GM10266 (cell line): ENCODE results near the gene GAGE12F.
"Not testable (repeated sequence)": the region's sequence is repeated elsewhere in the genome, so short reads cannot be mapped to it uniquely, and the experiment has no call there.

Experiments used
- DNase-seq: peaks from one replicate; pipeline ENCODE4 v3.0.0; 2012; ENCODE audit errors: extremely low spot score
- TF ChIP-seq, protein P1 (sequence below): IDR thresholded peaks from 2 replicates; pipeline ENCODE4 v1.5.1; 2012; ENCODE audit warnings: mild to moderate bottlenecking, low read depth; ENCODE audit not compliant: control insufficient read depth, insufficient read depth; ENCODE audit errors: missing control alignments

Gene GAGE12F, protein sequence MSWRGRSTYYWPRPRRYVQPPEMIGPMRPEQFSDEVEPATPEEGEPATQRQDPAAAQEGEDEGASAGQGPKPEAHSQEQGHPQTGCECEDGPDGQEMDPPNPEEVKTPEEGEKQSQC

DNA sequence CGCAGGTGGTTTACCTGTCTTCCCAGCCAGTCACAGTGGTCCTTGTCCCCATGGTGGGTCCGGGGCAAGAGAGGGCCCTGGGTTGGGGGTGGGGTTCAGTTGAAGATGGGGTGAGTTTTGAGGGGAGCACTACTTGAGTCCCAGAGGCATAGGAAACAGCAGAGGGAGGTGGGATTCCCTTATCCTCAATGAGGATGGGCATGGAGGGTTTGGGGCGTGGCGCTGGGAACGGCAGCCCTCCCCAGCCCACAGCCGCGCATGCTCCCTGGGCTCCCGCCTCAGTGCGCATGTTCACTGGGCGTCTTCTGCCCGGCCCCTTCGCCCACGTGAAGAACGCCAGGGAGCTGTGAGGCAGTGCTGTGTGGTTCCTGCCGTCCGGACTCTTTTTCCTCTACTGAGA is at the start of gene GAGE12F:
Gene GAGE12F (plus strand): TSS at position 301 of the 400 bp plus-strand sequence. CDS start 1,155 bp downstream, outside the sequence.
- not testable (repeated sequence) for DNase-seq

DNA sequence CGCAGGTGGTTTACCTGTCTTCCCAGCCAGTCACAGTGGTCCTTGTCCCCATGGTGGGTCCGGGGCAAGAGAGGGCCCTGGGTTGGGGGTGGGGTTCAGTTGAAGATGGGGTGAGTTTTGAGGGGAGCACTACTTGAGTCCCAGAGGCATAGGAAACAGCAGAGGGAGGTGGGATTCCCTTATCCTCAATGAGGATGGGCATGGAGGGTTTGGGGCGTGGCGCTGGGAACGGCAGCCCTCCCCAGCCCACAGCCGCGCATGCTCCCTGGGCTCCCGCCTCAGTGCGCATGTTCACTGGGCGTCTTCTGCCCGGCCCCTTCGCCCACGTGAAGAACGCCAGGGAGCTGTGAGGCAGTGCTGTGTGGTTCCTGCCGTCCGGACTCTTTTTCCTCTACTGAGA is 28.8 kb upstream of the GAGE12F start, which contains the start of gene GAGE12C:
Gene GAGE12C (plus strand): TSS at position 301 of the 400 bp plus-strand sequence. CDS start 1,155 bp downstream, outside the sequence.
- not testable (repeated sequence) for DNase-seq

DNA sequence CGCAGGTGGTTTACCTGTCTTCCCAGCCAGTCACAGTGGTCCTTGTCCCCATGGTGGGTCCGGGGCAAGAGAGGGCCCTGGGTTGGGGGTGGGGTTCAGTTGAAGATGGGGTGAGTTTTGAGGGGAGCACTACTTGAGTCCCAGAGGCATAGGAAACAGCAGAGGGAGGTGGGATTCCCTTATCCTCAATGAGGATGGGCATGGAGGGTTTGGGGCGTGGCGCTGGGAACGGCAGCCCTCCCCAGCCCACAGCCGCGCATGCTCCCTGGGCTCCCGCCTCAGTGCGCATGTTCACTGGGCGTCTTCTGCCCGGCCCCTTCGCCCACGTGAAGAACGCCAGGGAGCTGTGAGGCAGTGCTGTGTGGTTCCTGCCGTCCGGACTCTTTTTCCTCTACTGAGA is 19.2 kb upstream of the GAGE12F start, which contains the start of gene GAGE12D:
Gene GAGE12D (plus strand): TSS at position 301 of the 400 bp plus-strand sequence. CDS start 1,155 bp downstream, outside the sequence.
- DNase-seq = not testable (repeated sequence)

DNA sequence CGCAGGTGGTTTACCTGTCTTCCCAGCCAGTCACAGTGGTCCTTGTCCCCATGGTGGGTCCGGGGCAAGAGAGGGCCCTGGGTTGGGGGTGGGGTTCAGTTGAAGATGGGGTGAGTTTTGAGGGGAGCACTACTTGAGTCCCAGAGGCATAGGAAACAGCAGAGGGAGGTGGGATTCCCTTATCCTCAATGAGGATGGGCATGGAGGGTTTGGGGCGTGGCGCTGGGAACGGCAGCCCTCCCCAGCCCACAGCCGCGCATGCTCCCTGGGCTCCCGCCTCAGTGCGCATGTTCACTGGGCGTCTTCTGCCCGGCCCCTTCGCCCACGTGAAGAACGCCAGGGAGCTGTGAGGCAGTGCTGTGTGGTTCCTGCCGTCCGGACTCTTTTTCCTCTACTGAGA is 9.7 kb upstream of the GAGE12F start, which contains the start of gene GAGE12E:
Gene GAGE12E (plus strand): TSS at position 301 of the 400 bp plus-strand sequence. CDS start 1,155 bp downstream, outside the sequence.
- not testable (repeated sequence) for DNase-seq

DNA sequence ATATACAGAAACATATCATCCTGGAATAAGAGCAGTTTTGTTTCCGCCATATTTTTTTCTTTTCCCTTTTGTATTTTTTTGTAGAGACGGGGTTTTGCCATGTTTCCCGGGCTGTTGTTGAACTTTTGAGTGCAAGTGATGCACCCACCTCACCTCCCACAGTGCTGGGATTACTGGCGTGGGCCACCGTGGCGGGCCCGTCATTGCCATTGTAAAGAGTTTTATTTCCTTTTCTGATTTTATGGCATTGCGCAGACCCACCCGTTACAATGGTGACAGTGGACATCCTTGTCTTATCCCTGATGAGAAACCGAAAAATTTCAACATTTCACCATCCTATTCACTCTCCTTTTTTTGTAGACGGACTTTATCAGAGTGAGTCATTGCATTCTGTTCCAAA is 8.1 kb downstream of the GAGE12F start:
- DNase-seq = not testable (repeated sequence)

DNA sequence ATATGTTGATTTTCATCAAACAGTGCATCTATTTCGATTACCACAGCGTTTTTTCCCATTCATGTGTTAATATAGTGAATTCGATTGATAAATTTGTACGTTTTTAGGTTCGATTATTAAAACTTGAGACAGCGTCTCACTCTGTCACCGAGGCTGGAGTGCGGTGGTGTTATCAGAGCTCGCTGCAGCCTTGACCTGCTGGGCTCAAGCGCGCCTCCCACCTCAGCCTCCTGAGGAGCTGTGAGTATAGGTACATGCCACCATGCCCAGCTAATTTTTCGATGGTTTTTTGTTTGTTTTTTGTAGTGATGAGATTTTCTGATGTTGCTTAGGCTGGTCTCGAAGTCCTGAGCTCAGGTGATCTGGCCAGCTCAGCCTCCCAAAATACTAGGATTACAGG is 8.5 kb downstream of the GAGE12F start:
- DNase-seq = not testable (repeated sequence)

DNA sequence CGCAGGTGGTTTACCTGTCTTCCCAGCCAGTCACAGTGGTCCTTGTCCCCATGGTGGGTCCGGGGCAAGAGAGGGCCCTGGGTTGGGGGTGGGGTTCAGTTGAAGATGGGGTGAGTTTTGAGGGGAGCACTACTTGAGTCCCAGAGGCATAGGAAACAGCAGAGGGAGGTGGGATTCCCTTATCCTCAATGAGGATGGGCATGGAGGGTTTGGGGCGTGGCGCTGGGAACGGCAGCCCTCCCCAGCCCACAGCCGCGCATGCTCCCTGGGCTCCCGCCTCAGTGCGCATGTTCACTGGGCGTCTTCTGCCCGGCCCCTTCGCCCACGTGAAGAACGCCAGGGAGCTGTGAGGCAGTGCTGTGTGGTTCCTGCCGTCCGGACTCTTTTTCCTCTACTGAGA is 9.5 kb downstream of the GAGE12F start, which contains the start of gene GAGE12G:
Gene GAGE12G (plus strand): TSS at position 301 of the 400 bp plus-strand sequence. CDS start 1,155 bp downstream, outside the sequence.
- not testable (repeated sequence) for DNase-seq

DNA sequence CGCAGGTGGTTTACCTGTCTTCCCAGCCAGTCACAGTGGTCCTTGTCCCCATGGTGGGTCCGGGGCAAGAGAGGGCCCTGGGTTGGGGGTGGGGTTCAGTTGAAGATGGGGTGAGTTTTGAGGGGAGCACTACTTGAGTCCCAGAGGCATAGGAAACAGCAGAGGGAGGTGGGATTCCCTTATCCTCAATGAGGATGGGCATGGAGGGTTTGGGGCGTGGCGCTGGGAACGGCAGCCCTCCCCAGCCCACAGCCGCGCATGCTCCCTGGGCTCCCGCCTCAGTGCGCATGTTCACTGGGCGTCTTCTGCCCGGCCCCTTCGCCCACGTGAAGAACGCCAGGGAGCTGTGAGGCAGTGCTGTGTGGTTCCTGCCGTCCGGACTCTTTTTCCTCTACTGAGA is 19.0 kb downstream of the GAGE12F start, which contains the start of gene GAGE12H:
Gene GAGE12H (plus strand): TSS at position 301 of the 400 bp plus-strand sequence. CDS start 1,155 bp downstream, outside the sequence.
- DNase-seq = not testable (repeated sequence)

DNA sequence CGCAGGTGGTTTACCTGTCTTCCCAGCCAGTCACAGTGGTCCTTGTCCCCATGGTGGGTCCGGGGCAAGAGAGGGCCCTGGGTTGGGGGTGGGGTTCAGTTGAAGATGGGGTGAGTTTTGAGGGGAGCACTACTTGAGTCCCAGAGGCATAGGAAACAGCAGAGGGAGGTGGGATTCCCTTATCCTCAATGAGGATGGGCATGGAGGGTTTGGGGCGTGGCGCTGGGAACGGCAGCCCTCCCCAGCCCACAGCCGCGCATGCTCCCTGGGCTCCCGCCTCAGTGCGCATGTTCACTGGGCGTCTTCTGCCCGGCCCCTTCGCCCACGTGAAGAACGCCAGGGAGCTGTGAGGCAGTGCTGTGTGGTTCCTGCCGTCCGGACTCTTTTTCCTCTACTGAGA is 28.6 kb downstream of the GAGE12F start, which contains the start of gene GAGE2A:
Gene GAGE2A (plus strand): TSS at position 301 of the 400 bp plus-strand sequence. CDS start 1,155 bp downstream, outside the sequence.
- not testable (repeated sequence) for DNase-seq

DNA sequence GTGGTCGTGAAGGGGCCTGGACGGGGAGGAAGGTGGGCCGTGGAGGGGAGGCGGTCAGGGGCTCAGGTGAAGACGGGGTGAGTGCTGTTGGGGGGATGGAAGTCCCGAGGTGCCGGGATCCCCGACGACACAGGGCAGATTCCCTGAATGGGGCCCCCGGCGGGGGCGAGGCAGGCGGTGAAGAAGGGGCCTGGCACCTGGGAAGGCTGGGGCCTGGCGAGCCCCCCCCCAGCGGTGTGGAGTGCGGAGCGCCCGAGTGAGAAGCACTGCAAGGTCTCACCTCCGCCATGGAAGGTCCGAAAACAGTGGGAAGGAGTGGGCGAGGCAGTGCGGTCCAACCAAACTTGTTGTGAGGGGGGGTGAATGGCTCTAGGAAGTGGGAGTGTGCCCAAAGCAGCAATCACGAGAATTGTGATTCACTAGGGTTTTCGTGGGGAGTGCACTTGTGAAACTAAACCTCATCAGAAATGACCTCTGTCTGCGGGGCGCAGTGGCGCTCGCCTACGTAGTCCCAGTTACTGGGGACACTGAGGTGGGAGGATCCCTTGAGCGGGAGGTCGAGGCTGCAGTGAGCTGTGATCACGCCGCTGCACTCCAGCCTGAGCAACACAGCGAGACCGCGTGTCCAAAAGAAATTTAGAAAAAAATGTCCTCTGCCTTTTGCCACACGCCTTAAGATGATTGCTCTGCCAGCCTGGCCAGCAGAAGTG is 29.3 kb downstream of the GAGE12F start:
- not testable (repeated sequence) for DNase-seq

DNA sequence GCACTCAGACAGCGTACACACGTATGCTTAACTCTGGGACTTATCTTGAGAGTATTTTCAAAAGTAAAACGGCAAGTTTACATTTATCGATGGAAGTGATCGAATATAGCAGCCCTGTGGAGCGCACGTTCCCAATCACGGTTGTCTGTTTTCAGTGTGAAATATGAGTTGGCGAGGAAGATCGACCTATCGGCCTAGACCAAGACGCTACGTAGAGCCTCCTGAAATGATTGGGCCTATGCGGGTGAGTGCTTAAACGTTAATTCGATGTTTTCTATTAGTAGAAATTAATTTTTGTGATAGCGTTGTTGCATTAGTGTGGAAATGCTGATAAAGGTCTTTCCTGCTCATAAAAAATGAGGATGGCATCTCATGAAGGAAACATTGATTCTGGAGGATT is 29.8 kb downstream of the GAGE12F start:
- DNase-seq = not testable (repeated sequence)

DNA sequence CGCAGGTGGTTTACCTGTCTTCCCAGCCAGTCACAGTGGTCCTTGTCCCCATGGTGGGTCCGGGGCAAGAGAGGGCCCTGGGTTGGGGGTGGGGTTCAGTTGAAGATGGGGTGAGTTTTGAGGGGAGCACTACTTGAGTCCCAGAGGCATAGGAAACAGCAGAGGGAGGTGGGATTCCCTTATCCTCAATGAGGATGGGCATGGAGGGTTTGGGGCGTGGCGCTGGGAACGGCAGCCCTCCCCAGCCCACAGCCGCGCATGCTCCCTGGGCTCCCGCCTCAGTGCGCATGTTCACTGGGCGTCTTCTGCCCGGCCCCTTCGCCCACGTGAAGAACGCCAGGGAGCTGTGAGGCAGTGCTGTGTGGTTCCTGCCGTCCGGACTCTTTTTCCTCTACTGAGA is 38.1 kb downstream of the GAGE12F start, which contains the start of gene GAGE1:
Gene GAGE1 (plus strand): TSS at position 301 of the 400 bp plus-strand sequence. CDS start 1,155 bp downstream, outside the sequence.
- not testable (repeated sequence) for DNase-seq

DNA sequence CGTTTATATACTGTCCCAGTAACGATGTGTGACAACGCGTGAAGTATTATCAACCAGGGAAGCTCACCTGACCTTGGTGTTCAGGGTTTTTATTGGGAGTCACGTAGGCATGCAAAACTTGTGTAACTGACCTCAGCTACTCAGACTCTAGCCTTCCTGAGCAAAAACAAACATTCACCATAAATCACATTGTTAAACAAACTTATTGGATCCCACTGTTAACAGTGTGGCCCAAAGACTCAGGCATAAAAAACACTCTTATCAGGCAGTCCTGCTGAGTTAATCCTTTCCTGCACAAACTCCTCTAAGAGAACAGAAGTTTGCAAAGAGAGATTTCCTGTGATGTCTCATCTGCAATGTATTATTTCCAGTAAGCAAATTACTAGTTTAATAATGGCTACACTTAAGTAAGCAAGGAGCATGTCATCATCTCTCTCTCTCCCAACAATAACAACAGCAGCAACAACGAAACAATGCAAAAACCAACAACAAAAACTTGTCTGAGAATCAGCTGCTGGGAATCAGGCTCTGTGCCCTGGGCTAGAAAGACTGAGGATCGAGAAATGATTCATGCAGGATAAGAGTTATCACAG is 50.2 kb downstream of the GAGE12F start:
- no peak for DNase-seq
- TF ChIP-seq, protein P1, sequence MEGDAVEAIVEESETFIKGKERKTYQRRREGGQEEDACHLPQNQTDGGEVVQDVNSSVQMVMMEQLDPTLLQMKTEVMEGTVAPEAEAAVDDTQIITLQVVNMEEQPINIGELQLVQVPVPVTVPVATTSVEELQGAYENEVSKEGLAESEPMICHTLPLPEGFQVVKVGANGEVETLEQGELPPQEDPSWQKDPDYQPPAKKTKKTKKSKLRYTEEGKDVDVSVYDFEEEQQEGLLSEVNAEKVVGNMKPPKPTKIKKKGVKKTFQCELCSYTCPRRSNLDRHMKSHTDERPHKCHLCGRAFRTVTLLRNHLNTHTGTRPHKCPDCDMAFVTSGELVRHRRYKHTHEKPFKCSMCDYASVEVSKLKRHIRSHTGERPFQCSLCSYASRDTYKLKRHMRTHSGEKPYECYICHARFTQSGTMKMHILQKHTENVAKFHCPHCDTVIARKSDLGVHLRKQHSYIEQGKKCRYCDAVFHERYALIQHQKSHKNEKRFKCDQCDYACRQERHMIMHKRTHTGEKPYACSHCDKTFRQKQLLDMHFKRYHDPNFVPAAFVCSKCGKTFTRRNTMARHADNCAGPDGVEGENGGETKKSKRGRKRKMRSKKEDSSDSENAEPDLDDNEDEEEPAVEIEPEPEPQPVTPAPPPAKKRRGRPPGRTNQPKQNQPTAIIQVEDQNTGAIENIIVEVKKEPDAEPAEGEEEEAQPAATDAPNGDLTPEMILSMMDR = no peak
